ENCODE results near the gene LHX6. TPM values are rescaled to one million over a fixed set of nuclear protein-coding genes. Genes with fewer than 3 reads are reported as not detected.

LHX6 gene
- total and polyA plus RNA-seq, 2 of the 13 experiments (the other 11 are each of a cell fraction or from before 2014, with no cell fraction given): 1.1 to 1.3 TPM

DNA sequence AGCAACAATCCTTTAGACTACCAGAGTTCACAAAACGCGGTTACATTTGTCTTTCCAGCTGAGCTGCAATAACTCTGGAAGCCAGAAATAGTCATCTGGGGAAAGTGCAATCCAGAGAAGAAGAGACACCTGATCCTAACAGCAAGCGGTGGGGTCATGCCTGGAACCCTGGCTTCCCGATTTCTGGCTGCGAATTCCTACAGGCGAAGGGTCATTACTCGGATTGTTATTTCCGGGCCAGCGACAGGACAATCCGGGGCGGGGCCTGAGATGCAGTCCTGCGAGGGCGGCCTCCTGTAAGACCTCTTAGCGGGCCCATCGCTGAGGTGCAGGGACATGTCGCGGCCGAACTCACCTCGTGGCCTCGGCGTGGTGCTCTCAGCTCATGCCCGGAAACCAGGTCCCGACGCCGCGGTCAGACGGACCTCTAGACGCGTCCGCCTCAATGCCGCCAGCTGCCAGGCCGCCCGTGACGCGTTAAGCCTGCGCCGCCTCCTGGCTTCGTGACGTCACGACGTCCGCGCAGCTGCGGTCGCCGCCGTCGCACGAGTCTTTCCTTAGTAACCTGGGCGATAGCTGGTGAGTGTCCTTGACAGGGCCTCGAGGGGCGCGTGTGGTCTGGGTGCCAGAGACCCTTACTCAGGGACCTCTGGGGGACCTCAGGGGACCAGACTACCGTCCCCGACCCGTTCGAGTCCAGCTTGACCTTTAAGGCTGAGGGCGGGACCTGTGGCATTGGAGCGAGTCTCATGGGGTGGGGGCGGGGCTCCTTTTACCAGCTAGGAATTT lies 35.8 kb upstream of the LHX6 start, which contains the start of the genes MRRF and RBM18 (continued):
- TF ChIP-seq SRSF9 (IDR thresholded peaks at IDR 0.05; ENCODE audit: borderline replicate concordance, insufficient read depth, low read depth, low read length, poor library complexity, severe bottlenecking): no peak
- TF ChIP-seq, protein P1, sequence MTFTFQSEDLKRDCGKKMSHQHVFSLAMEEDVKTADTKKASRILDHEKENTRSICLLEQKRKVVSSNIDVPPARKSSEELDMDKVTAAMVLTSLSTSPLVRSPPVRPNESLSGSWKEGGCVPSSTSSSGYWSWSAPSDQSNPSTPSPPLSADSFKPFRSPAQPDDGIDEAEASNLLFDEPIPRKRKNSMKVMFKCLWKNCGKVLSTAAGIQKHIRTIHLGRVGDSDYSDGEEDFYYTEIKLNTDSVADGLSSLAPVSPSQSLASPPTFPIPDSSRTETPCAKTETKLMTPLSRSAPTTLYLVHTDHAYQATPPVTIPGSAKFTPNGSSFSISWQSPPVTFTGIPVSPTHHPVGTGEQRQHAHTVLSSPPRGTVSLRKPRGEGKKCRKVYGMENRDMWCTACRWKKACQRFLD (CRISPR knock-in tag; IDR thresholded peaks at IDR 0.05; ENCODE audit: borderline replicate concordance): peak; percentile 96
- peak; percentile 97 for TF ChIP-seq ZNF225 (CRISPR knock-in tag; IDR thresholded peaks at IDR 0.05)
- TF ChIP-seq KLF9 (CRISPR knock-in tag; IDR thresholded peaks at IDR 0.05; ENCODE audit: low read depth): peak; percentile 23; the same call in 1 of the 2 replicates
- no peak for TF ChIP-seq HHEX (CRISPR knock-in tag; IDR thresholded peaks at IDR 0.05)
- TF ChIP-seq IRF1 (CRISPR knock-in tag; IDR thresholded peaks at IDR 0.05; ENCODE audit: low read depth): peak; percentile 89; the same call in 1 of the 2 replicates
- peak; percentile 90; the same call in 1 of the 2 replicates for TF ChIP-seq MXD4 (CRISPR knock-in tag; IDR thresholded peaks at IDR 0.05)
- TF ChIP-seq ZNF354B (CRISPR knock-in tag; IDR thresholded peaks at IDR 0.05): peak; percentile 96
- peak; percentile 84 for TF ChIP-seq KLF11 (CRISPR knock-in tag; IDR thresholded peaks at IDR 0.05)
- TF ChIP-seq, protein P2, sequence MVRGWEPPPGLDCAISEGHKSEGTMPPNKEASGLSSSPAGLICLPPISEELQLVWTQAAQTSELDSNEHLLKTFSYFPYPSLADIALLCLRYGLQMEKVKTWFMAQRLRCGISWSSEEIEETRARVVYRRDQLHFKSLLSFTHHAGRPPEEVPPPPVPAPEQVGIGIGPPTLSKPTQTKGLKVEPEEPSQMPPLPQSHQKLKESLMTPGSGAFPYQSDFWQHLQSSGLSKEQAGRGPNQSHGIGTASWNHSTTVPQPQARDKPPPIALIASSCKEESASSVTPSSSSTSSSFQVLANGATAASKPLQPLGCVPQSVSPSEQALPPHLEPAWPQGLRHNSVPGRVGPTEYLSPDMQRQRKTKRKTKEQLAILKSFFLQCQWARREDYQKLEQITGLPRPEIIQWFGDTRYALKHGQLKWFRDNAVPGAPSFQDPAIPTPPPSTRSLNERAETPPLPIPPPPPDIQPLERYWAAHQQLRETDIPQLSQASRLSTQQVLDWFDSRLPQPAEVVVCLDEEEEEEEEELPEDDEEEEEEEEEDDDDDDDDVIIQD (CRISPR knock-in tag; IDR thresholded peaks at IDR 0.05; ENCODE audit: low read depth): peak; percentile 45; the same call in 1 of the 2 replicates
- peak; percentile 43; the same call in 1 of the 2 replicates for TF ChIP-seq SKIL (CRISPR knock-in tag; IDR thresholded peaks at IDR 0.05; ENCODE audit: borderline replicate concordance)
- peak; percentile 82 for TF ChIP-seq JUN (CRISPR knock-in tag; IDR thresholded peaks at IDR 0.05)
- TF ChIP-seq FOSL2 (CRISPR knock-in tag; IDR thresholded peaks at IDR 0.05): peak; percentile 56
- TF ChIP-seq, protein P3, sequence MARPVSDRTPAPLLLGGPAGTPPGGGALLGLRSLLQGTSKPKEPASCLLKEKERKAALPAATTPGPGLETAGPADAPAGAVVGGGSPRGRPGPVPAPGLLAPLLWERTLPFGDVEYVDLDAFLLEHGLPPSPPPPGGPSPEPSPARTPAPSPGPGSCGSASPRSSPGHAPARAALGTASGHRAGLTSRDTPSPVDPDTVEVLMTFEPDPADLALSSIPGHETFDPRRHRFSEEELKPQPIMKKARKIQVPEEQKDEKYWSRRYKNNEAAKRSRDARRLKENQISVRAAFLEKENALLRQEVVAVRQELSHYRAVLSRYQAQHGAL (CRISPR knock-in tag; IDR thresholded peaks at IDR 0.05; ENCODE audit: not compliant biosample characterization): no peak
- TF ChIP-seq CCDC6 (CRISPR knock-in tag; IDR thresholded peaks at IDR 0.05): peak; percentile 97
- peak; percentile 97; the same call in 1 of the 2 replicates for TF ChIP-seq NR1H2 (CRISPR knock-in tag; IDR thresholded peaks at IDR 0.05; ENCODE audit: borderline replicate concordance, low read depth)
- TF ChIP-seq, protein P4, sequence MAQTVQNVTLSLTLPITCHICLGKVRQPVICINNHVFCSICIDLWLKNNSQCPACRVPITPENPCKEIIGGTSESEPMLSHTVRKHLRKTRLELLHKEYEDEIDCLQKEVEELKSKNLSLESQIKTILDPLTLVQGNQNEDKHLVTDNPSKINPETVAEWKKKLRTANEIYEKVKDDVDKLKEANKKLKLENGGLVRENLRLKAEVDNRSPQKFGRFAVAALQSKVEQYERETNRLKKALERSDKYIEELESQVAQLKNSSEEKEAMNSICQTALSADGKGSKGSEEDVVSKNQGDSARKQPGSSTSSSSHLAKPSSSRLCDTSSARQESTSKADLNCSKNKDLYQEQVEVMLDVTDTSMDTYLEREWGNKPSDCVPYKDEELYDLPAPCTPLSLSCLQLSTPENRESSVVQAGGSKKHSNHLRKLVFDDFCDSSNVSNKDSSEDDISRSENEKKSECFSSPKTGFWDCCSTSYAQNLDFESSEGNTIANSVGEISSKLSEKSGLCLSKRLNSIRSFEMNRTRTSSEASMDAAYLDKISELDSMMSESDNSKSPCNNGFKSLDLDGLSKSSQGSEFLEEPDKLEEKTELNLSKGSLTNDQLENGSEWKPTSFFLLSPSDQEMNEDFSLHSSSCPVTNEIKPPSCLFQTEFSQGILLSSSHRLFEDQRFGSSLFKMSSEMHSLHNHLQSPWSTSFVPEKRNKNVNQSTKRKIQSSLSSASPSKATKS (CRISPR knock-in tag; IDR thresholded peaks at IDR 0.05): peak; percentile 87; the same call in 1 of the 2 replicates
- TF ChIP-seq FOXK1 (CRISPR knock-in tag; IDR thresholded peaks at IDR 0.05; ENCODE audit: borderline replicate concordance, low read depth): peak; percentile 87
- TF ChIP-seq IKZF1 (IDR thresholded peaks at IDR 0.05): no peak
- peak; percentile 83; the same call in 1 of the 2 replicates for TF ChIP-seq ZSCAN25 (CRISPR knock-in tag; IDR thresholded peaks at IDR 0.05)

All from HepG2 (cell line).